H1 (cell line): ENCODE measurements around the gene HOMER1. TPM values are rescaled to one million over a fixed set of nuclear protein-coding genes. Genes with fewer than 3 reads are reported as not detected.

ENCODE experiments used
- CTCF ChIA-PET: fragments of 300-600 bp; sonication (Branson Sonifier 250); formaldehyde crosslinking; loops from one replicate; lab custom pipeline; 2021; ENCODE audit not compliant: partially characterized antibody; lab: Charles Lee
- POLR2A ChIA-PET: fragments of 300-600 bp; sonication (Branson Sonifier 250); formaldehyde crosslinking; loops from one replicate; lab custom pipeline; 2021; ENCODE audit warnings: inconsistent platforms; ENCODE audit not compliant: partially characterized antibody; lab: Charles Lee
- DNase-seq, 2 experiments: peaks; one replicate each; pipeline versions ENCODE4 v3.0.0 to v3.0.0-alpha.2; 2010 to 2022; ENCODE audit warnings: low spot score in 2 of 2, low read depth in 1 of 2, mixed read lengths in 1 of 2
- FAIRE-seq: peaks from 2 replicates; lab custom pipeline; 2011; peaks lifted over from hg19 to GRCh38; lab: Jason Lieb, UNC
- H2AFZ ChIP-seq: 2 replicates; pipeline ENCODE4 v1.8.1; 2012; ENCODE audit warnings: low read length, inconsistent platforms
- H2AK5ac ChIP-seq: 2 replicates; pipeline ENCODE4 v1.6.1; 2013; ENCODE audit warnings: low read depth, low read length
- H2BK120ac ChIP-seq: replicated peaks from 2 replicates; pipeline ENCODE3; 2013; ENCODE audit warnings: low read depth, low read length, inconsistent platforms
- H2BK12ac ChIP-seq: 2 replicates; pipeline ENCODE4 v1.6.1; 2013; ENCODE audit warnings: low read depth, low read length
- H2BK15ac ChIP-seq: 2 replicates; pipeline ENCODE4 v1.6.1; 2013; ENCODE audit warnings: low read length
- H2BK20ac ChIP-seq: 2 replicates; pipeline ENCODE4 v1.6.1; 2013; ENCODE audit warnings: low read length
- H2BK5ac ChIP-seq: 2 replicates; pipeline ENCODE4 v1.6.1; 2013; ENCODE audit warnings: low read depth, low read length
- H3K14ac ChIP-seq: 2 replicates; pipeline ENCODE4 v1.6.1; 2013; ENCODE audit warnings: inconsistent platforms; ENCODE audit not compliant: insufficient read length
- H3K18ac ChIP-seq: 2 replicates; pipeline ENCODE4 v1.6.1; 2013; ENCODE audit warnings: low read length; ENCODE audit errors: extremely low read depth
- H3K23ac ChIP-seq: 2 replicates; pipeline ENCODE4 v1.6.1; 2013; ENCODE audit warnings: inconsistent platforms; ENCODE audit not compliant: insufficient read length
- H3K23me2 ChIP-seq: 2 replicates; pipeline ENCODE4 v1.6.1; 2013; ENCODE audit warnings: low read depth, low read length
- H3K27ac ChIP-seq: 2 replicates; pipeline ENCODE4 v1.6.1; 2011; ENCODE audit warnings: low read depth, low read length, inconsistent platforms
- H3K27me3 ChIP-seq, 4 experiments: replicated peaks in 1 of 4; 1 replicate in 1 of 4; 2 replicates in 3 of 4; pipeline versions ENCODE4 v1.6.1 to v1.8.1; 2011 to 2013; ENCODE audit warnings: low read length in 3 of 4, mild to moderate bottlenecking in 3 of 4, inconsistent platforms in 2 of 4, mixed read lengths in 2 of 4, moderate library complexity in 1 of 4; ENCODE audit not compliant: control insufficient read depth in 3 of 4, insufficient read depth in 3 of 4; ENCODE audit errors: extremely low read depth in 1 of 4
- H3K36me3 ChIP-seq, 4 experiments: 2 replicates each; pipeline versions ENCODE4 v1.6.1 to v1.8.1; 2011 to 2013; ENCODE audit warnings: mild to moderate bottlenecking in 4 of 4, low read length in 3 of 4, moderate library complexity in 2 of 4, control low read depth in 1 of 4, inconsistent platforms in 1 of 4; ENCODE audit not compliant: insufficient read depth in 4 of 4, control insufficient read depth in 2 of 4
- H3K4ac ChIP-seq: replicated peaks from 2 replicates; pipeline ENCODE3; 2013; ENCODE audit warnings: low read length, low read depth, mixed read lengths, inconsistent platforms; ENCODE audit not compliant: insufficient read length
- H3K4me1 ChIP-seq, 4 experiments: replicated peaks in 1 of 4; 1 replicate in 1 of 4; 2 replicates in 3 of 4; pipeline versions ENCODE4 v1.6.1 to v1.8.1; 2011 to 2013; ENCODE audit warnings: low read length in 3 of 4, inconsistent platforms in 2 of 4, mixed read lengths in 1 of 4; ENCODE audit not compliant: insufficient read depth in 4 of 4, control insufficient read depth in 3 of 4
- H3K4me2 ChIP-seq, 2 experiments: 2 replicates each; pipeline versions ENCODE4 v1.6.1 to v1.8.1; 2011 to 2013; ENCODE audit warnings: low read depth in 2 of 2, low read length in 2 of 2, control low read depth in 1 of 2, inconsistent platforms in 1 of 2, mild to moderate bottlenecking in 1 of 2; ENCODE audit not compliant: insufficient read depth in 1 of 2
- H3K4me3 ChIP-seq, 4 experiments: fragments of 200-600, 300-600 bp in 1 of 4; sonication (generic), shearing (Covaris generic), sonication (Bioruptor Twin) in 1 of 4; 2 replicates each; pipeline versions ENCODE4 v1.5.1 to v1.8.1; 2011 to 2016; ENCODE audit warnings: low read length in 4 of 4, low read depth in 3 of 4, control low read depth in 2 of 4, inconsistent platforms in 2 of 4, mild to moderate bottlenecking in 2 of 4, mixed read lengths in 1 of 4, moderate library complexity in 1 of 4; ENCODE audit not compliant: insufficient read depth in 2 of 4; ENCODE audit errors: extremely low read depth in 1 of 4
- H3K56ac ChIP-seq: replicated peaks from 2 replicates; pipeline ENCODE3; 2013; ENCODE audit warnings: low read depth, mild to moderate bottlenecking, mixed read lengths, low read length, inconsistent platforms; ENCODE audit not compliant: insufficient read length
- H3K79me1 ChIP-seq: 2 replicates; pipeline ENCODE4 v1.6.1; 2013; ENCODE audit warnings: low read depth, low read length, control low read depth
- H3K79me2 ChIP-seq, 2 experiments: 2 replicates each; pipeline versions ENCODE4 v1.6.1 to v1.8.1; 2012 to 2013; ENCODE audit warnings: low read length in 2 of 2, mild to moderate bottlenecking in 2 of 2, inconsistent platforms in 1 of 2; ENCODE audit not compliant: insufficient read depth in 2 of 2, control insufficient read depth in 1 of 2
- H3K9ac ChIP-seq, 4 experiments: replicated peaks in 1 of 4; 1 replicate in 1 of 4; 2 replicates in 3 of 4; pipeline versions ENCODE4 v1.6.1 to v1.8.1; 2011 to 2013; ENCODE audit warnings: low read depth in 3 of 4, low read length in 3 of 4, control low read depth in 2 of 4, mild to moderate bottlenecking in 2 of 4, moderate library complexity in 2 of 4, inconsistent platforms in 1 of 4; ENCODE audit errors: extremely low read depth in 1 of 4
- H3K9me3 ChIP-seq, 2 experiments: 2 replicates each; pipeline versions ENCODE4 v1.6.1 to v1.8.1; 2012 to 2013; ENCODE audit warnings: mild to moderate bottlenecking in 2 of 2, moderate library complexity in 2 of 2, control low read depth in 1 of 2, inconsistent platforms in 1 of 2, low read depth in 1 of 2, low read length in 1 of 2, mixed read lengths in 1 of 2; ENCODE audit not compliant: insufficient read depth in 2 of 2
- H4K20me1 ChIP-seq, 2 experiments: replicated peaks in 1 of 2; 2 replicates each; pipeline versions ENCODE3 to v1.8.1; 2011 to 2013; ENCODE audit warnings: inconsistent platforms in 2 of 2, low read length in 2 of 2, mild to moderate bottlenecking in 1 of 2; ENCODE audit not compliant: insufficient read depth in 2 of 2, control insufficient read depth in 1 of 2
- H4K5ac ChIP-seq: 2 replicates; pipeline ENCODE4 v1.6.1; 2013; ENCODE audit warnings: low read length, low read depth, mixed read lengths, inconsistent platforms; ENCODE audit not compliant: insufficient read length
- H4K8ac ChIP-seq: 2 replicates; pipeline ENCODE4 v1.8.0; 2013; ENCODE audit warnings: mild to moderate bottlenecking, moderate library complexity, low read length, inconsistent platforms; ENCODE audit not compliant: insufficient read depth; ENCODE audit errors: extremely low read depth
- H4K91ac ChIP-seq: replicated peaks from 2 replicates; pipeline ENCODE3; 2013; ENCODE audit warnings: low read length, mixed read lengths, inconsistent platforms; ENCODE audit not compliant: insufficient read length
- BCL11A ChIP-seq, 2 experiments: IDR thresholded peaks; one replicate each; pipeline ENCODE4 v1.6.1; 2011; ENCODE audit warnings: low read depth in 2 of 2, low read length in 2 of 2, mild to moderate bottlenecking in 2 of 2
- HDAC6 ChIP-seq: IDR thresholded peaks from one replicate; pipeline ENCODE4 v1.7.1; 2012; ENCODE audit warnings: low read depth, mild to moderate bottlenecking, inconsistent platforms, low read length, moderate library complexity
- JUN ChIP-seq: IDR thresholded peaks from 2 replicates; pipeline ENCODE4 v1.6.1; 2011; ENCODE audit warnings: low read depth, mild to moderate bottlenecking, improper control_type of control experiment, low read length
- JUND ChIP-seq: IDR thresholded peaks from 2 replicates; pipeline ENCODE4 v1.6.1; 2011; ENCODE audit warnings: mild to moderate bottlenecking, improper control_type of control experiment, low read length
- KDM5A ChIP-seq: fragments of 200-600 bp; IDR thresholded peaks from 2 replicates; pipeline ENCODE4 v1.7.1; 2012; ENCODE audit warnings: mild to moderate bottlenecking, low read length, inconsistent platforms, mixed read lengths
- MAFK ChIP-seq: IDR thresholded peaks from 2 replicates; pipeline ENCODE4 v1.6.1; 2012; ENCODE audit warnings: low read depth, mild to moderate bottlenecking, improper control_type of control experiment, low read length
- POU5F1 ChIP-seq: IDR thresholded peaks from 2 replicates; pipeline ENCODE4 v1.6.1; 2011; ENCODE audit warnings: low read depth, mild to moderate bottlenecking, low read length, moderate library complexity
- RNF2 ChIP-seq: fragments of 200-900, 300-1000 bp; sonication (generic); IDR thresholded peaks from 2 replicates; pipeline ENCODE4 v1.7.1; 2016; ENCODE audit warnings: borderline replicate concordance, low read depth, mild to moderate bottlenecking, antibody characterized with exemption, low read length; ENCODE audit not compliant: poor library complexity, severe bottlenecking; ENCODE audit errors: missing control alignments
- SAP30 ChIP-seq: fragments of 300-600 bp; sonication (generic); IDR thresholded peaks from 2 replicates; pipeline ENCODE4 v1.7.1; 2012; ENCODE audit warnings: low read length, moderate library complexity, mild to moderate bottlenecking, inconsistent platforms; ENCODE audit not compliant: insufficient read depth, insufficient replicate concordance
- SIRT6 ChIP-seq: IDR thresholded peaks from one replicate; pipeline ENCODE4 v1.7.1; 2012; ENCODE audit warnings: low read length, inconsistent platforms
- SP1 ChIP-seq: IDR thresholded peaks from 2 replicates; pipeline ENCODE4 v1.6.1; 2011; ENCODE audit warnings: low read depth, low read length
- SRF ChIP-seq: IDR thresholded peaks from 2 replicates; pipeline ENCODE4 v1.6.1; 2011; ENCODE audit warnings: mild to moderate bottlenecking, low read depth, low read length, moderate library complexity
- SUZ12 ChIP-seq: fragments of 200-600 bp; sonication (generic); IDR thresholded peaks from 2 replicates; pipeline ENCODE4 v1.6.1; 2012; ENCODE audit warnings: mild to moderate bottlenecking, inconsistent platforms, low read length, moderate library complexity, mixed read lengths
- WGBS, 2 experiments: shearing (Covaris generic) in 1 of 2; methylation state at CpG; one replicate each; pipeline versions ENCODE4 v1.1.6 to v1.1.7; 2013 to 2015; ENCODE audit warnings: low lambda C conversion rate in 2 of 2, mixed read lengths in 2 of 2, inconsistent platforms in 1 of 2, low coverage in 1 of 2, missing lambda C conversion rate in 1 of 2; ENCODE audit not compliant: insufficient replicate concordance in 2 of 2, insufficient coverage in 1 of 2, insufficient read length in 1 of 2; ENCODE audit errors: extremely low coverage in 1 of 2, missing lambda C conversion rate in 1 of 2; 5-methylcytosine and 5-hydroxymethylcytosine counted together
- polyA plus RNA-seq, 7 experiments: library from polyadenylated mRNA; depleted of rRNA in 3 of 7; stranded (reverse) in 5 of 7; unstranded in 2 of 7; fragments of >200 nt in 5 of 7; fragments of 200-250 nt in 2 of 7; gene quantifications; 1 replicate in 5 of 7; 2 replicates in 1 of 7; 4 replicates in 1 of 7; pipeline versions ENCODE4 v1.2.1 to v1.2.3, GENCODE V29; 2011 to 2013; ENCODE audit warnings: missing spikeins in 2 of 7, mixed read lengths in 2 of 7
- total RNA-seq: library from RNA; stranded (reverse); fragmentation: NEBNext Ultra II Directional; extraction: Animal tissue kit (Norgen Biotek cat#: 25700); gene quantifications from 2 replicates; pipeline ENCODE4 v1.2.1, GENCODE V29; 2021
- TF ChIP-seq, protein P1 (sequence below): IDR thresholded peaks from 2 replicates; pipeline ENCODE4 v1.6.1; 2011; ENCODE audit warnings: low read depth, mild to moderate bottlenecking, low read length; ENCODE audit not compliant: insufficient read depth

Gene HOMER1
- total and polyA plus RNA-seq, 2 of the 8 experiments (the other 6 are each of a cell fraction or from before 2014, with no cell fraction given): 6.4 to 57.9 TPM

DNA sequence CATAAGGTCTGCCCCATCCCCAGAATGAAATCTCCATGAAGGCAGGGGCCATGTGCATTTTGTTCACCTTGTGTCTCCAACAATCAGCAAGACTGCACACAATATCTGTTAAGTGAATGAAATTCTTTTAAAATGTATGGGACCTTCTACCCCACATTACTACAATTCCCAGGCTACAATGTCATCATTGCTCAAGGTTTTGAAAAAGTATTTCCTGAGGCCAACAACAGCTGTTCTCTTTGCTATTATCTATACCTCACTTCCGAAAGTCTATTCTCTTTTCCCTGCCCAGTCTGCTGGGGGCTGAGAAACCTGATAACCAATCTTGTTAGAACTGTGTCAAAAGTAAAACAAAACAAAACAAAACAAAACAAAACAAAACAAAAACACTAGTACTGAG lies 29.2 kb downstream of the HOMER1 start:
- peaks cover 2 to 3% of the 10 kb centered on the region in 2 experiments for H4K20me1 ChIP-seq
- peaks cover 10 to 95% of the 10 kb centered on the region in 2 experiments for H3K79me2 ChIP-seq
- H4K91ac ChIP-seq: no peak overlapping the region
- no peaks in the 10 kb centered on the region for H3K9me3 ChIP-seq
- DNase-seq (no peak), FAIRE-seq (no peak)
- H2AK5ac ChIP-seq: no peak overlapping the region
- no peak overlapping the region for H4K5ac ChIP-seq
- no peaks in the 10 kb centered on the region for H3K23me2 ChIP-seq
- H2BK120ac ChIP-seq: no peak overlapping the region
- no peak overlapping the region for H3K23ac ChIP-seq
- H3K27me3 ChIP-seq: no peaks in the 10 kb centered on the region
- H3K56ac ChIP-seq: no peak overlapping the region
- no peak overlapping the region for H3K4me3 ChIP-seq
- no peak overlapping the region for H2BK5ac ChIP-seq
- no peak overlapping the region for H2BK15ac ChIP-seq
- no peaks in the 10 kb centered on the region; a peak in 1 of 8 replicates for H3K36me3 ChIP-seq
- no peak overlapping the region for H2BK12ac ChIP-seq
- H3K4me2 ChIP-seq: no peak overlapping the region
- H3K4ac ChIP-seq: no peak overlapping the region
- WGBS, 2 experiments: 89% methylated on average over 1 of the region's 1 CpG; no CpG with 5 or more reads in 1 of the 2 experiments
- no peak overlapping the region for H4K8ac ChIP-seq
- no peak overlapping the region for H3K27ac ChIP-seq
- POLR2A ChIA-PET: interaction anchor here (1.5 kb wide), 1 partner anchor 29 kb away, joined by 7 read pairs; the partner anchor contains the start of gene HOMER1
- H2BK20ac ChIP-seq: no peak overlapping the region
- no peak overlapping the region for H2AFZ ChIP-seq
- CTCF ChIA-PET: interaction anchor here (1.0 to 4.6 kb wide), 2 partner anchors 16 to 19 kb away, joined by 3 to 18 read pairs; no protein-coding TSS in a partner anchor
- no peak overlapping the region for H3K18ac ChIP-seq
- H3K4me1 ChIP-seq: peaks cover 0 to 7% (median 2%) of the 10 kb centered on the region in 4 experiments; a peak in 2 of 7 replicates
- no peak overlapping the region for H3K14ac ChIP-seq
- H3K9ac ChIP-seq: no peak overlapping the region
- H3K79me1 ChIP-seq: peaks cover 2% of the 10 kb centered on the region; the same call in 1 of the 2 replicates
- TF ChIP-seq SP1 (no peak), SIRT6 (no peak), SAP30 (no peak), SUZ12 (no peak), RNF2 (no peak), BCL11A (IDR thresholded peaks at IDR 0.05; ENCODE audit: low read depth in 2 of 2, low read length in 2 of 2) (no peak), JUN (no peak), KDM5A (no peak), HDAC6 (no peak), JUND (no peak), POU5F1 (no peak), SRF (no peak), MAFK (no peak)
- TF ChIP-seq, protein P1, sequence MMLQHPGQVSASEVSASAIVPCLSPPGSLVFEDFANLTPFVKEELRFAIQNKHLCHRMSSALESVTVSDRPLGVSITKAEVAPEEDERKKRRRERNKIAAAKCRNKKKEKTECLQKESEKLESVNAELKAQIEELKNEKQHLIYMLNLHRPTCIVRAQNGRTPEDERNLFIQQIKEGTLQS: no peak
